OCI-LY7 (cell line): ENCODE data around the gene HDGF. TPM values are rescaled to one million over a fixed set of nuclear protein-coding genes. Genes with fewer than 3 reads are reported as not detected.
A peak's percentile ranks its signal among the peaks of the same experiment; 100 is the strongest.

Source experiments
- BruUV-seq: library from RNA; stranded (reverse); fragments of 400-500 nt; replicated peaks from 2 replicates; lab custom pipeline; 2021; lab: Mats Ljungman, UMichigan
- CTCF ChIA-PET: fragments of 300-600 bp; sonication (Branson Sonifier 250); formaldehyde crosslinking; loops from one replicate; lab custom pipeline; 2022; ENCODE audit warnings: antibody characterized with exemption; ENCODE audit not compliant: unreplicated experiment; lab: Charles Lee
- POLR2A ChIA-PET: fragments of 300-600 bp; sonication (Branson Sonifier 250); formaldehyde crosslinking; loops from one replicate; lab custom pipeline; 2022; ENCODE audit warnings: antibody characterized with exemption; lab: Charles Lee
- DNase-seq: peaks from one replicate; pipeline ENCODE4 v3.0.0-alpha.2; 2015; ENCODE audit warnings: low spot score
- H2AFZ ChIP-seq: fragments of 200-600 bp; sonication (generic), shearing (Covaris generic); 2 replicates; pipeline ENCODE4 v1.6.1; 2014; ENCODE audit warnings: mild to moderate bottlenecking, antibody characterized with exemption, low read length, moderate library complexity
- H3K27ac ChIP-seq: fragments of 200-600 bp; sonication (generic); 2 replicates; pipeline ENCODE4 v1.5.1; 2014; ENCODE audit warnings: mixed run types, low read depth, mild to moderate bottlenecking, moderate library complexity, low read length, inconsistent platforms; ENCODE audit not compliant: poor library complexity, severe bottlenecking
- H3K36me3 ChIP-seq: fragments of 200-600 bp; sonication (generic); 2 replicates; pipeline ENCODE4 v1.6.1; 2014; ENCODE audit warnings: mild to moderate bottlenecking, antibody characterized with exemption, low read length, moderate library complexity, mixed read lengths; ENCODE audit not compliant: insufficient read depth
- H3K4me1 ChIP-seq: fragments of 200-600 bp; sonication (generic); 2 replicates; pipeline ENCODE4 v1.5.1; 2014; ENCODE audit warnings: mild to moderate bottlenecking, low read length; ENCODE audit not compliant: insufficient read depth, poor library complexity, severe bottlenecking
- H3K4me2 ChIP-seq: fragments of 200-600 bp; sonication (generic); 2 replicates; pipeline ENCODE4 v1.6.1; 2014; ENCODE audit warnings: mild to moderate bottlenecking, low read length
- H3K4me3 ChIP-seq: fragments of 200-600 bp; sonication (generic); 2 replicates; pipeline ENCODE4 v1.5.1; 2014; ENCODE audit warnings: mild to moderate bottlenecking, low read depth, low read length; ENCODE audit not compliant: poor library complexity, severe bottlenecking
- H3K79me2 ChIP-seq: fragments of 200-600 bp; sonication (generic); 2 replicates; pipeline ENCODE4 v1.6.1; 2016; ENCODE audit warnings: low read depth, mild to moderate bottlenecking, low read length, moderate library complexity, mixed read lengths; ENCODE audit not compliant: insufficient read depth
- H3K9me2 ChIP-seq: fragments of 200-600 bp; sonication (generic); 2 replicates; pipeline ENCODE4 v1.6.1; 2016; ENCODE audit warnings: mild to moderate bottlenecking, low read length, mixed read lengths; ENCODE audit not compliant: insufficient read depth
- H3K9me3 ChIP-seq: fragments of 200-600 bp; sonication (generic); 2 replicates; pipeline ENCODE4 v1.6.1; 2014; ENCODE audit warnings: mild to moderate bottlenecking, mixed run types, low read length, mixed read lengths
- H4K20me1 ChIP-seq: fragments of 200-600 bp; sonication (generic); 2 replicates; pipeline ENCODE4 v1.6.1; 2014; ENCODE audit warnings: mild to moderate bottlenecking, antibody characterized with exemption, low read length, moderate library complexity, mixed read lengths; ENCODE audit not compliant: insufficient read depth
- CTCF ChIP-seq: fragments of 200-600 bp; sonication (generic); conservative IDR thresholded peaks from 2 replicates; pipeline ENCODE4 v1.5.1; 2014; ENCODE audit warnings: mild to moderate bottlenecking, antibody characterized with exemption, low read length, moderate library complexity, mixed read lengths
- EZH2phosphoT487 ChIP-seq: fragments of 200-600 bp; sonication (generic); IDR thresholded peaks from 2 replicates; pipeline ENCODE4 v1.6.1; 2018; ENCODE audit warnings: low read depth, borderline replicate concordance, mild to moderate bottlenecking, mixed run types, antibody characterized with exemption, low read length, moderate library complexity, mixed read lengths
- intact Hi-C: fragments of 100-400 bp; cut with micrococcal nuclease; formaldehyde crosslinking; loops from one replicate; pipeline ENCODE4 v1.10.0; 2022; ENCODE audit not compliant: unreplicated experiment
- total RNA-seq, 2 experiments: library from RNA; depleted of rRNA in 1 of 2; stranded (reverse); fragments of >200 nt in 1 of 2; shearing (Covaris generic) in 1 of 2; gene quantifications; 2 replicates each; pipeline ENCODE4 v1.2.3, GENCODE V29; 2014 to 2022

The HDGF gene
- total RNA-seq, 2 experiments from 2014 or later, result 291 to 329 TPM

DNA sequence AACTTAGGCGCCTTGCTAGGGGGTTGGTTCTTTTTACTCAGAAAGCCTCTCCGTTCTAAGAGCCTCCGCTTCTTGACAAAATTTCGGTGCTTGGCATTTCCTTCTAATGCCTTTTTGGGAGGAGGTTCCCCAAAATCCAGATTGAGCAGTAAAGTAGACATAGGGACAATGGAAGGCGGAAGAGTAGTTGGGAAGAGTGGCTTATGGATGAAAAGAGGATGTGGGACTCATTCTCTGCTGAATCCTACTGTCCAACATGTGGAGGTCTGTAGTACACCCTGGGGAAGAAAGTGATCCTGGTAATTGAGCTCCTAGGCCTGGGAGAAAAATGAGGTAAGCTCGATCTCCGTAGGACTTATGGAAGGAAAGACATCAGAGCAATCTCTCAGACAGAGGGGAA, 24.0 kb downstream of the HDGF start:
- Histone ChIP-seq H3K4me3 (peak overlapping the region; percentile 87), H3K27ac (peak overlapping the region; percentile 62), H3K9me2 (no peaks in the 10 kb centered on the region), H3K4me1 (peaks cover 31% of the 10 kb centered on the region), H3K36me3 (peaks cover 48% of the 10 kb centered on the region), H3K79me2 (peaks cover 72% of the 10 kb centered on the region), H3K4me2 (peak overlapping the region; percentile 92), H3K9me3 (no peaks in the 10 kb centered on the region), H2AFZ (no peak overlapping the region), H4K20me1 (peaks cover 32% of the 10 kb centered on the region)
- intact Hi-C loops, result loop anchor here (5.0 kb wide), 2 partner anchors 100 to 135 kb away; partner anchors contain the start of gene NTRK1
- ChIA-PET CTCF (interaction anchor here (0.6 to 2.4 kb wide), 3 partner anchors 13 to 64 kb away, joined by 3 to 9 read pairs (median 6); partner anchors contain the start of genes HDGF and MRPL24), POLR2A (interaction anchor here (0.6 to 1.6 kb wide), 8 partner anchors 14 to 226 kb away, joined by 3 to 6 read pairs (median 4); partner anchors contain the start of gene MRPL24)
- DNase-seq, result no peak
- BruUV-seq, result TSS peak; percentile 79
- no peak for TF ChIP-seq EZH2phosphoT487
- no peak for TF ChIP-seq CTCF

GRCh38 chr1:156726549-156727226, 24.8 kb downstream of the HDGF start:
- Histone ChIP-seq H3K9me3 (no peaks in the 10 kb centered on the region), H2AFZ (no peak overlapping the region), H3K27ac (peak overlapping the region; percentile 62), H3K4me3 (peak overlapping the region; percentile 87), H3K36me3 (peaks cover 56% of the 10 kb centered on the region), H3K4me2 (peak overlapping the region; percentile 92), H3K4me1 (peaks cover 31% of the 10 kb centered on the region), H4K20me1 (peaks cover 32% of the 10 kb centered on the region), H3K79me2 (peaks cover 76% of the 10 kb centered on the region), H3K9me2 (no peaks in the 10 kb centered on the region)
- POLR2A ChIA-PET, result interaction anchor here (0.6 to 2.0 kb wide), 9 partner anchors 14 to 1452 kb away, joined by 3 to 10 read pairs (median 3); partner anchors contain the start of genes HDGF and MRPL24
- CTCF ChIA-PET, result interaction anchor here (0.6 to 2.4 kb wide), 13 partner anchors 11 to 127 kb away, joined by 3 to 36 read pairs (median 4); partner anchors contain the start of genes HDGF, MRPL24 and PRCC
- peak; percentile 80 for DNase-seq
- intact Hi-C loops, result loop anchor here (1.0 to 5.0 kb wide), 3 partner anchors 37 to 136 kb away; partner anchors contain the start of gene NTRK1
- BruUV-seq, result no TSS peak
- TF ChIP-seq CTCF (peak; percentile 87), EZH2phosphoT487 (no peak)
